GM23248 (cell line): ENCODE measurements around the gene ATG16L2.

Source experiments
- EZH2 ChIP-seq: fragments of 200-600 bp; sonication (generic); IDR thresholded peaks from 2 replicates; pipeline ENCODE4 v1.6.1; 2018; ENCODE audit warnings: antibody characterized with exemption, mild to moderate bottlenecking; ENCODE audit not compliant: insufficient read depth, poor library complexity, severe bottlenecking
- EZH2phosphoT487 ChIP-seq: fragments of 200-600 bp; sonication (generic); IDR thresholded peaks from 2 replicates; pipeline ENCODE4 v1.6.1; 2018; ENCODE audit warnings: antibody characterized with exemption, moderate library complexity, mild to moderate bottlenecking, low read depth; ENCODE audit not compliant: insufficient read depth

DNA sequence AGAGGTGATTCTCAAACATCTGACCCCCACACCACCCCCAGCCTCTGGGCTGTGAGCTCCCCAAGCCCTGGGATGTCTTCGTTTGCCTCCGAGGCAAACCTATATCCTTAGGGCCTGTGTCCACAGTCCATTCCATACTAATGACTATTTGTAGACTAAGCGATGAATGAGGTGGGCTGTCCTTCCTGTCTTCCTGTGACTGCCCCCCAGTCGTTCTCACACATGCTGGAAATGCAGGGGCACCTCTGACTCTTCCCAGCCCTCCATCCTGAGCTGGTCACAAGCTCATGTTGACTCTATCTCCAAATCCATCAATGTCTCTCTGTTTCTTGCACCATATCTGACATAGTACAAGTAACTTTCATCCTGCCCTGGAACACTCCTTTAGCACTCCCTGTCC is 4.8 kb downstream of the ATG16L2 start:
- TF ChIP-seq EZH2phosphoT487 (no peak), EZH2 (no peak)
